Measurements from ENCODE around the gene ZNF593. TPM values are rescaled to one million over a fixed set of nuclear protein-coding genes. Genes with fewer than 3 reads are reported as not detected.

Gene ZNF593
- total and polyA plus RNA-seq, 9 of the 15 experiments (the other 6 are each of a cell fraction or from before 2014, with no cell fraction given) = 9.8 to 334 (median 48.2) TPM

GRCh38 chr1:26122988-26123973 lies 46.4 kb upstream of the ZNF593 start (continued):
- TF ChIP-seq SAFB (IDR thresholded peaks at IDR 0.05; ENCODE audit: borderline replicate concordance, low read depth, low read length) = no peak
- no peak for TF ChIP-seq HOXB6 (CRISPR knock-in tag; IDR thresholded peaks at IDR 0.05; ENCODE audit: borderline replicate concordance)
- TF ChIP-seq HOMEZ (CRISPR knock-in tag; IDR thresholded peaks at IDR 0.05) = no peak
- no peak for TF ChIP-seq ZNF778 (CRISPR knock-in tag; IDR thresholded peaks at IDR 0.05)
- TF ChIP-seq KLF16 (IDR thresholded peaks at IDR 0.05) = no peak
- TF ChIP-seq ZNF133 (CRISPR knock-in tag; IDR thresholded peaks at IDR 0.05) = no peak
- TF ChIP-seq HINFP (tag; conservative IDR thresholded peaks at IDR 0.05; ENCODE audit: low read depth) = 0 out of 2 replicates have a peak, but pooled peaks have one; percentile 42
- no peak for TF ChIP-seq BRCA1 (IDR thresholded peaks at IDR 0.05)
- TF ChIP-seq BRCA1 (CRISPR knock-in tag; IDR thresholded peaks at IDR 0.05) = no peak
- peak; percentile 83 for TF ChIP-seq NFIC (IDR thresholded peaks at IDR 0.05)
- no peak for TF ChIP-seq SFPQ (IDR thresholded peaks at IDR 0.05; ENCODE audit: low read depth, low read length)
- no peak for TF ChIP-seq ZBTB5 (IDR thresholded peaks at IDR 0.05)
- peak; percentile 75; the same call in 1 of the 2 replicates for TF ChIP-seq GATAD2A (IDR thresholded peaks at IDR 0.05)
- TF ChIP-seq THRB (CRISPR knock-in tag; conservative IDR thresholded peaks at IDR 0.05) = 0 out of 2 replicates have a peak, but pooled peaks have one; percentile 17
- peak; percentile 78 for TF ChIP-seq SOX6 (IDR thresholded peaks at IDR 0.05)
- 0 out of 2 replicates have a peak, but pooled peaks have one; percentile 8 for TF ChIP-seq GABPA (tag; conservative IDR thresholded peaks at IDR 0.05; ENCODE audit: low read depth)
- TF ChIP-seq BACH1 (tag; IDR thresholded peaks at IDR 0.05) = peak; percentile 70
